Measurements from ENCODE around the gene ZFHX3. TPM values are rescaled to one million over a fixed set of nuclear protein-coding genes. Genes with fewer than 3 reads are reported as not detected.
A peak's percentile ranks its signal among the peaks of the same experiment; 100 is the strongest.

The ZFHX3 gene
- total RNA-seq, 2 donors from 2014 or later = 9.2 to 18.9 TPM

- no peaks in the 10 kb centered on the region for H3K36me3 ChIP-seq
These were observed 24.0 kb downstream of the ZFHX3 start for GRCh38 chr16:73023752-73024570.

GRCh38 chr16:73023320-73023719 is 24.6 kb downstream of the ZFHX3 start:
- no peak for DNase-seq (ENCODE audit: low spot score)
- Histone ChIP-seq H3K27ac (no peak overlapping the region), H3K27me3 (no peaks in the 10 kb centered on the region), H3K9me3 (no peaks in the 10 kb centered on the region), H3K4me1 (peaks cover 0 to 51% of the 10 kb centered on the region in 2 donors), H3K4me3 (no peak overlapping the region), H3K36me3 (no peaks in the 10 kb centered on the region)
- TF ChIP-seq, protein P1, sequence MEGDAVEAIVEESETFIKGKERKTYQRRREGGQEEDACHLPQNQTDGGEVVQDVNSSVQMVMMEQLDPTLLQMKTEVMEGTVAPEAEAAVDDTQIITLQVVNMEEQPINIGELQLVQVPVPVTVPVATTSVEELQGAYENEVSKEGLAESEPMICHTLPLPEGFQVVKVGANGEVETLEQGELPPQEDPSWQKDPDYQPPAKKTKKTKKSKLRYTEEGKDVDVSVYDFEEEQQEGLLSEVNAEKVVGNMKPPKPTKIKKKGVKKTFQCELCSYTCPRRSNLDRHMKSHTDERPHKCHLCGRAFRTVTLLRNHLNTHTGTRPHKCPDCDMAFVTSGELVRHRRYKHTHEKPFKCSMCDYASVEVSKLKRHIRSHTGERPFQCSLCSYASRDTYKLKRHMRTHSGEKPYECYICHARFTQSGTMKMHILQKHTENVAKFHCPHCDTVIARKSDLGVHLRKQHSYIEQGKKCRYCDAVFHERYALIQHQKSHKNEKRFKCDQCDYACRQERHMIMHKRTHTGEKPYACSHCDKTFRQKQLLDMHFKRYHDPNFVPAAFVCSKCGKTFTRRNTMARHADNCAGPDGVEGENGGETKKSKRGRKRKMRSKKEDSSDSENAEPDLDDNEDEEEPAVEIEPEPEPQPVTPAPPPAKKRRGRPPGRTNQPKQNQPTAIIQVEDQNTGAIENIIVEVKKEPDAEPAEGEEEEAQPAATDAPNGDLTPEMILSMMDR (IDR thresholded peaks at IDR 0.05) = no peak

More at GRCh38 chr16:73023752-73024570, 24.0 kb downstream of the ZFHX3 start:
- Histone ChIP-seq H3K27me3 (no peaks in the 10 kb centered on the region), H3K4me1 (peaks cover 0 to 45% of the 10 kb centered on the region in 2 donors), H3K4me3 (no peak overlapping the region), H3K27ac (no peak overlapping the region), H3K9me3 (no peaks in the 10 kb centered on the region)
- DNase-seq (ENCODE audit: low spot score) = no peak
- TF ChIP-seq, protein P1 (IDR thresholded peaks at IDR 0.05) = no peak

- Histone ChIP-seq H3K9me3 (no peaks in the 10 kb centered on the region), H3K27me3 (no peaks in the 10 kb centered on the region), H3K4me1 (peaks cover 0 to 48% of the 10 kb centered on the region in 2 donors), H3K36me3 (no peaks in the 10 kb centered on the region), H3K27ac (peak overlapping the region in 1 of 2 donors; percentile 56), H3K4me3 (no peak overlapping the region)
- DNase-seq (ENCODE audit: low spot score) = no peak
- TF ChIP-seq, protein P1 (IDR thresholded peaks at IDR 0.05) = no peak
These were observed 25.4 kb downstream of the ZFHX3 start for GRCh38 chr16:73022534-73022933.

GRCh38 chr16:73021866-73022495 is 25.9 kb downstream of the ZFHX3 start:
- Histone ChIP-seq H3K27ac (peak overlapping the region in 1 of 2 donors; percentile 56), H3K27me3 (no peaks in the 10 kb centered on the region), H3K4me3 (no peak overlapping the region), H3K36me3 (no peaks in the 10 kb centered on the region), H3K9me3 (no peaks in the 10 kb centered on the region), H3K4me1 (peaks cover 0 to 48% of the 10 kb centered on the region in 2 donors)
- TF ChIP-seq, protein P1 (IDR thresholded peaks at IDR 0.05) = no peak
- DNase-seq (ENCODE audit: low spot score) = no peak

- Histone ChIP-seq H3K27me3 (no peaks in the 10 kb centered on the region), H3K4me1 (peaks cover 0 to 51% of the 10 kb centered on the region in 2 donors), H3K27ac (peak overlapping the region; percentile 59 to 62), H3K4me3 (no peak overlapping the region), H3K36me3 (no peaks in the 10 kb centered on the region), H3K9me3 (no peaks in the 10 kb centered on the region)
- TF ChIP-seq, protein P1 (IDR thresholded peaks at IDR 0.05) = no peak
- DNase-seq (ENCODE audit: low spot score) = peak; percentile 89
These were observed 27.5 kb downstream of the ZFHX3 start for GRCh38 chr16:73020409-73020884.

All from right atrium auricular region (tissue), 2 donors.